HEK293T (cell line): ENCODE results near the gene ZNF830.

Source experiments
- HDGF ChIP-seq: fragments of 450-650 bp; IDR thresholded peaks from 2 replicates; pipeline ENCODE4 v1.6.1; 2017; ENCODE audit warnings: antibody characterized with exemption, borderline replicate concordance
- NFRKB ChIP-seq: fragments of 450-650 bp; IDR thresholded peaks from 2 replicates; pipeline ENCODE4 v1.6.1; 2016; ENCODE audit warnings: mild to moderate bottlenecking, moderate library complexity

DNA sequence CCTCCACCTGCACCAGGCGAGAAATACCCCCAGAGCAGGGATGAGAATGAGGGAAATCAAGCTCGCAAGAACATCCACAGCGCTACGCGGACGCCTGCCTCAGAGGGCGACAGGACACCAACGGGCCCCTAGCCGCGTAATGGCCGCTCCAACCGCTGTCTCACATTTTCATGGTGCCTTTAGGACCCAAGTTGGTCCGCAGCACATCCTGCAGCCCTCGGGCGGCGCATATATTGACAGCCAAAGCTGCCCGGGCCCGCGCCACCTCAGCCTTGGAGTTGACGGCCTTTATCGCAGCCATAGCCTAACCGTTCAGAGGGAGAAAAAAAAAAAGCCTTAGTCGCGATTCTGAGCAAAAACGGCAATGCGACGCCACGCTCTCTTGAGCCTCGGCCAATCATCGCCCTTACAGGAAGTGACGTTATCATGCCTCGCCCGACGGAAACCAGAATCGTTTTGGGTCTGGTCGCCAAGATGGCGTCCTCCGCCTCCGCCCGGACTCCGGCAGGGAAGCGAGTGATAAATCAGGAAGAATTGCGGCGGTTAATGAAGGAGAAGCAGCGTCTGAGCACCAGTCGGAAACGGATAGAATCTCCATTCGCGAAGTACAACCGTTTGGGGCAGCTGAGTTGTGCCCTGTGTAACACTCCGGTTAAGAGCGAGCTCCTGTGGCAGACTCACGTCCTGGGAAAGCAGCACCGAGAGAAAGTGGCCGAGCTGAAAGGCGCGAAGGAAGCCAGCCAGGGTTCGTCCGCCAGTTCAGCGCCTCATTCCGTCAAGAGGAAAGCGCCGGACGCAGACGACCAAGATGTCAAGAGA lies at the start of gene ZNF830, which contains the start of gene CCT6B:
- TF ChIP-seq HDGF (no peak), NFRKB (0 out of 2 replicates have a peak, but pooled peaks have one; percentile 39)
